ENCODE results near the gene MRFAP1L1.
"Not testable (repeated sequence)": the region's sequence is repeated elsewhere in the genome, so short reads cannot be mapped to it uniquely, and the experiment has no call there.

The MRFAP1L1 gene

GRCh38 chr4:6727943-6728250 lies 18.2 kb upstream of the MRFAP1L1 start:
- TF ChIP-seq, protein P1, sequence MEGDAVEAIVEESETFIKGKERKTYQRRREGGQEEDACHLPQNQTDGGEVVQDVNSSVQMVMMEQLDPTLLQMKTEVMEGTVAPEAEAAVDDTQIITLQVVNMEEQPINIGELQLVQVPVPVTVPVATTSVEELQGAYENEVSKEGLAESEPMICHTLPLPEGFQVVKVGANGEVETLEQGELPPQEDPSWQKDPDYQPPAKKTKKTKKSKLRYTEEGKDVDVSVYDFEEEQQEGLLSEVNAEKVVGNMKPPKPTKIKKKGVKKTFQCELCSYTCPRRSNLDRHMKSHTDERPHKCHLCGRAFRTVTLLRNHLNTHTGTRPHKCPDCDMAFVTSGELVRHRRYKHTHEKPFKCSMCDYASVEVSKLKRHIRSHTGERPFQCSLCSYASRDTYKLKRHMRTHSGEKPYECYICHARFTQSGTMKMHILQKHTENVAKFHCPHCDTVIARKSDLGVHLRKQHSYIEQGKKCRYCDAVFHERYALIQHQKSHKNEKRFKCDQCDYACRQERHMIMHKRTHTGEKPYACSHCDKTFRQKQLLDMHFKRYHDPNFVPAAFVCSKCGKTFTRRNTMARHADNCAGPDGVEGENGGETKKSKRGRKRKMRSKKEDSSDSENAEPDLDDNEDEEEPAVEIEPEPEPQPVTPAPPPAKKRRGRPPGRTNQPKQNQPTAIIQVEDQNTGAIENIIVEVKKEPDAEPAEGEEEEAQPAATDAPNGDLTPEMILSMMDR (IDR thresholded peaks at IDR 0.05; ENCODE audit: low read depth, low read length, missing control alignments) = no peak
- DNase-seq (ENCODE audit: low read depth) = no peak
- H3K4me3 ChIP-seq (ENCODE audit: low read depth, low read length) = no peak overlapping the region

DNA sequence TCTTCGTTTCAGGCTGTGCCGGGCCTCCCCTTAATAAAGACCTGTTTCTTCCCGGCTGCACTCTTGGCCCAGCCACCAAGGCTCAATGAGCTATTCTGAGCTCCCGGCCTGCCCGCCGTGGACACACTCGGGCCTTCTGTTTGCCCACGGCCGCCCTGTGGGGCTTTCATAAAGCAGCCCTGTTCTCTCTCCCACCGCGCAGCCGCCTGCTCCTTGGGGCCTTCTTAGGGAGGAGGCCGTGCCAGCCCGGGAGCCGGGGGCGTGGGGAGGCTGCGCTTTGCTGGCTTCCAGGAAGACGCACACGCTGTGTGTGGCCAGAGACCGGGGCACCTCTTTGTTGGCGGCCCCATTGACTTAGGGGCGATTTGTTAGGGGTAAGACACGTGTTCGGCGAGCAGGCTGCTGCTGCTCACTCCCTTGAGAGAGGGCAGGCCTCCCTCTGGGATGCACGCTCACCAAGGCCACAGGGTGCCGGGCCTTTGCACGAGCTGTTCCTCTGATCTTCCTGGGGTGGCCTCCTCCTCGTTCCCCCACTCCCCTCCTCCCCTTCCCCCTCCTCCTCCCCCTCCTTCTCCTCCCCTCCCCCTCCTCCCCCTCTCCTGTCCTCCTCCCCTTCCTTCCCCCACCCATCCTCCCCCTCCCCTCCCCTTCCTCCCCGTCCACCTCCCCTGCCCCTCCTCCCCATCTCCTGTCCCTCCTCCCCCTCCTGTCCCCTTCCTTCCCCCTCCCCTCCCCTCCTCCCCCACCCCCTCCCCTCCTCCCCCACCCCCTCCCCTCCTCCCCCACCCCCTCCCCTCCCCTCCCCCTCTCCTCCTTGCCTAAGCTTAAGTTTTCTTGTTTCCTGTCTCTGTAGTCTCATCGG lies 17.6 kb upstream of the MRFAP1L1 start:
- no peak overlapping the region for H3K4me3 ChIP-seq (ENCODE audit: low read depth, low read length)
- TF ChIP-seq, protein P1 (IDR thresholded peaks at IDR 0.05; ENCODE audit: low read depth, low read length, missing control alignments) = no peak

GRCh38 chr4:6725427-6725961 lies 15.8 kb upstream of the MRFAP1L1 start:
- DNase-seq (ENCODE audit: low read depth); H3K4me3 ChIP-seq (ENCODE audit: low read depth, low read length): not testable (repeated sequence)

More for the DNA sequence above, 17.6 kb upstream of the MRFAP1L1 start:
- DNase-seq (ENCODE audit: low read depth) = no peak

GRCh38 chr4:6724421-6725111 lies 14.9 kb upstream of the MRFAP1L1 start:
- H3K4me3 ChIP-seq (ENCODE audit: low read depth, low read length) = no peak overlapping the region
- no peak for DNase-seq (ENCODE audit: low read depth)
- TF ChIP-seq, protein P1 (IDR thresholded peaks at IDR 0.05; ENCODE audit: low read depth, low read length, missing control alignments) = no peak

- TF ChIP-seq, protein P1 (IDR thresholded peaks at IDR 0.05; ENCODE audit: low read depth, low read length, missing control alignments) = no peak
- DNase-seq (ENCODE audit: low read depth) = no peak
- no peak overlapping the region for H3K4me3 ChIP-seq (ENCODE audit: low read depth, low read length)
These were observed 14.2 kb upstream of the MRFAP1L1 start for GRCh38 chr4:6723851-6724250.

DNA sequence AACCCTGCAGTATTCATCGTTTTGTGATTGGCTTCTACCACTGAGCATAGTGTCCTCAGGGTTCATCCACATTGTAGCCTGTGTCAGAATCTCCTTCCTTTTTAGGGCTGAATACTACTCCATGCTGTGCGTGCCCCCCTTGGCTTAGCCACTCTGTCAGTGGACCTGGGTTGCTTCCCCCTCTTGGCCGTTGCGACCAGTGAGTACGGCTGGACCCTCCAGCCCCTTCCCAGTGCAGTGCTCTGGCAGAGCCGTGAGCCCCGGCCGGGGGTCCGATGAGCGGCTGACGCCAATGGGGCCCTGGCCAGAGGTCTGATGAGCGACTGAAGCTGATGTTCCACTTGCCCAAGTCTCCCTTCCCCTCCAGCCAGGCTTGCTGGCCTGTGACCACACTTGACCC lies 13.2 kb upstream of the MRFAP1L1 start:
- no peak overlapping the region for H3K4me3 ChIP-seq (ENCODE audit: low read depth, low read length)
- DNase-seq (ENCODE audit: low read depth) = no peak
- TF ChIP-seq, protein P1 (IDR thresholded peaks at IDR 0.05; ENCODE audit: low read depth, low read length, missing control alignments) = no peak

DNA sequence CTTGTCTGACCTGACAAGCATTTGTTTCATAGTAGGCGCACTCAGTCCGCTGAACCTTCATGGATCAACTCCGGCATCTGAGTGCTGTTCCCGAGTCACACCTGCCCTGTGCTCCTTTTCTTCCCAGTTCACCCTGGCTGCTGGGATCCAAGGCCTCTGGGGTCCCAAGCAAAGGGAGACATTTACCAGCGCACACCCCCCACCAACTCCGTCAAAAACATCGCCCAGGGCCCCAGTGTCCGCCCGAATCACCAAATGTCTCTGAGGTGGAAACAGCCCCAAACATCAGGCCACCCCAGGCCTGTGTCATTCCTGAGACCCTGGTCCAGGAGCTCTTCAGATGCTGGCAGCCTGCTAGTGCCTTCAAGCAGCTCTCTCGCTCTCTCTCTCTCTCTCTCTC lies 11.5 kb upstream of the MRFAP1L1 start:
- TF ChIP-seq, protein P1 (IDR thresholded peaks at IDR 0.05; ENCODE audit: low read depth, low read length, missing control alignments) = no peak
- DNase-seq (ENCODE audit: low read depth) = no peak

More for the DNA sequence above, 11.5 kb upstream of the MRFAP1L1 start:
- H3K4me3 ChIP-seq (ENCODE audit: low read depth, low read length) = no peak overlapping the region
